ENCODE data around the gene APPL2.
"Not testable (repeated sequence)": the region's sequence is repeated elsewhere in the genome, so short reads cannot be mapped to it uniquely, and the experiment has no call there.

Gene APPL2

DNA sequence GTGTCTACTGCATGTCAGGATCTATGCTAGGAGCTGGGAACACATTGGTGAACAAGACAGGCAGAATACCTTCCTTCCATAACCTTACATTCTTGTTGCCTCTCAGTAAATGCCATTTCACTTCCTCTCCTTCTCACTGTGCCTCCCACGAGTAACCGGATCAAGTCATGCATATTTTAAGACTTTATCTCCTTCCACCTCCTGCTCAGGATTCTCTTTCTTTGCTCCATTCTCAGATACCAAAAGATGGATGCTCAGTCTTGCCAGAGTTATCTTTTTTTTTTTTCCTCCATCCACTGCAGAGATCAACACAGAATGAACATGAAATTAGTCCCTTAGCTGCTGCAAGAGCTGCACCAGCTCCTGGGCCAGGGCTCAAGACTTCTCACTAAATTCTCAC, 20.0 kb upstream of the APPL2 start:
- no peak overlapping the region for H3K4me3 ChIP-seq (ENCODE audit: low read depth in 1 of 2, low read length in 1 of 2)
- no peak overlapping the region for H3K27ac ChIP-seq
- H3K36me3 ChIP-seq, result no peaks in the 10 kb centered on the region
- H3K27me3 ChIP-seq, result no peaks in the 10 kb centered on the region
- TF ChIP-seq, protein P1, sequence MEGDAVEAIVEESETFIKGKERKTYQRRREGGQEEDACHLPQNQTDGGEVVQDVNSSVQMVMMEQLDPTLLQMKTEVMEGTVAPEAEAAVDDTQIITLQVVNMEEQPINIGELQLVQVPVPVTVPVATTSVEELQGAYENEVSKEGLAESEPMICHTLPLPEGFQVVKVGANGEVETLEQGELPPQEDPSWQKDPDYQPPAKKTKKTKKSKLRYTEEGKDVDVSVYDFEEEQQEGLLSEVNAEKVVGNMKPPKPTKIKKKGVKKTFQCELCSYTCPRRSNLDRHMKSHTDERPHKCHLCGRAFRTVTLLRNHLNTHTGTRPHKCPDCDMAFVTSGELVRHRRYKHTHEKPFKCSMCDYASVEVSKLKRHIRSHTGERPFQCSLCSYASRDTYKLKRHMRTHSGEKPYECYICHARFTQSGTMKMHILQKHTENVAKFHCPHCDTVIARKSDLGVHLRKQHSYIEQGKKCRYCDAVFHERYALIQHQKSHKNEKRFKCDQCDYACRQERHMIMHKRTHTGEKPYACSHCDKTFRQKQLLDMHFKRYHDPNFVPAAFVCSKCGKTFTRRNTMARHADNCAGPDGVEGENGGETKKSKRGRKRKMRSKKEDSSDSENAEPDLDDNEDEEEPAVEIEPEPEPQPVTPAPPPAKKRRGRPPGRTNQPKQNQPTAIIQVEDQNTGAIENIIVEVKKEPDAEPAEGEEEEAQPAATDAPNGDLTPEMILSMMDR (IDR thresholded peaks at IDR 0.05), result no peak
- no peaks in the 10 kb centered on the region for H3K9me3 ChIP-seq
- no peaks in the 10 kb centered on the region for H3K4me1 ChIP-seq (ENCODE audit: control insufficient read depth in 1 of 2, insufficient read depth in 1 of 2, low read depth in 1 of 2, low read length in 1 of 2)

DNA sequence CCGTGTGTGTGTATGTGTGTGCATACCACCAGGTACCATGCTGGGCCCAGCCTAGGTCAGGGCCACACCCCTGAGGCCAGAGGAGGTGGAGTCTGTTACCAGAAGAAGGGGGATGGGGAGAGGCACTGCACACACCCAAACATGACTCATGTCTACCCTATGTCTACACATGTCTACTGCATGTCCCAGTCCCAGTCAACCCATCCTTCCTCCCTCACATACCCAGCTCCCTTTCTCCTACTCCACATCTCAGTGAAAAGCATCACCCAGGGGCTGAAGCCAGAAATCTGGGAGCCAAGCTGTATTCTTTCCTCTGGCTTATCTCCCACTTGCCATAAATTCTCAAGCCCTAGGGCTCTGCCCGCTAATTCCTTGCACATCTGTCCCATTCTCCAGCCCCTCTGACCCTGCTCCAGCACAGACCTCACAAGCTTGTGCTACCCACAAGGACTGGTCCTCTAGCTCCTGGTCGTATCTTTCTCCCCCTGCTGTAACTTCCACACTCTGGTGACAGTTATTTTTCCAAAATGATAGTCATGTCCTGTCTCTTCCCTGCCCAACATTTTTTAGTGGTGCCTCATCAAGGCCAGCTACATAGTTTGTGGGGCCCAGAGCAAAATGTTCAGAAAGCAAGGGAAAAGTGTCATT, 18.0 kb upstream of the APPL2 start:
- H3K36me3 ChIP-seq, result no peaks in the 10 kb centered on the region
- TF ChIP-seq, protein P1 (IDR thresholded peaks at IDR 0.05), result no peak
- H3K27ac ChIP-seq, result no peak overlapping the region
- H3K27me3 ChIP-seq, result no peaks in the 10 kb centered on the region
- H3K9me3 ChIP-seq, result no peaks in the 10 kb centered on the region
- no peak overlapping the region for H3K4me3 ChIP-seq (ENCODE audit: low read depth in 1 of 2, low read length in 1 of 2)
- no peaks in the 10 kb centered on the region for H3K4me1 ChIP-seq (ENCODE audit: control insufficient read depth in 1 of 2, insufficient read depth in 1 of 2, low read depth in 1 of 2, low read length in 1 of 2)

DNA sequence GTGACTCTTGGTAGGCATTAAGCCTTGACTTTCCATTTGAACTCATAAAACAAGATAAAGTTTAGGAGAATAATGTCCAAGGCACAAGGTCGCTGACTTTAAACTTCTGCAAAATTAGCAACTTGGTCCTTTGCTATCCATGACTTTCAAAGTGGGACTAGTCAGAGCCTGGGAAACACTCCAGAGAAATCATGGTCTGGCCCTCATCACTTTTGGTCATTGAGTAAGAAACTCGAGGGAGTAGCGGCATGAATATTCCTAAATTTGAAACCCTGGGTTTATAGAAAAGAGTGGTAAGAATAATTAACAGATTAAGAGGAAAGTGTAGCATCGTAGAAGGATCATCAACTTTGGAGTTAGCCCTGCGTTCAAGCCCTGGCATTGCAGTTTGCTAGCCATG, 16.9 kb upstream of the APPL2 start:
- Histone ChIP-seq H3K4me1 (ENCODE audit: control insufficient read depth in 1 of 2, insufficient read depth in 1 of 2, low read depth in 1 of 2, low read length in 1 of 2) (no peaks in the 10 kb centered on the region), H3K36me3 (no peaks in the 10 kb centered on the region), H3K9me3 (no peaks in the 10 kb centered on the region), H3K4me3 (ENCODE audit: low read depth in 1 of 2, low read length in 1 of 2) (no peak overlapping the region), H3K27ac (no peak overlapping the region), H3K27me3 (no peaks in the 10 kb centered on the region)
- TF ChIP-seq, protein P1 (IDR thresholded peaks at IDR 0.05), result no peak

DNA sequence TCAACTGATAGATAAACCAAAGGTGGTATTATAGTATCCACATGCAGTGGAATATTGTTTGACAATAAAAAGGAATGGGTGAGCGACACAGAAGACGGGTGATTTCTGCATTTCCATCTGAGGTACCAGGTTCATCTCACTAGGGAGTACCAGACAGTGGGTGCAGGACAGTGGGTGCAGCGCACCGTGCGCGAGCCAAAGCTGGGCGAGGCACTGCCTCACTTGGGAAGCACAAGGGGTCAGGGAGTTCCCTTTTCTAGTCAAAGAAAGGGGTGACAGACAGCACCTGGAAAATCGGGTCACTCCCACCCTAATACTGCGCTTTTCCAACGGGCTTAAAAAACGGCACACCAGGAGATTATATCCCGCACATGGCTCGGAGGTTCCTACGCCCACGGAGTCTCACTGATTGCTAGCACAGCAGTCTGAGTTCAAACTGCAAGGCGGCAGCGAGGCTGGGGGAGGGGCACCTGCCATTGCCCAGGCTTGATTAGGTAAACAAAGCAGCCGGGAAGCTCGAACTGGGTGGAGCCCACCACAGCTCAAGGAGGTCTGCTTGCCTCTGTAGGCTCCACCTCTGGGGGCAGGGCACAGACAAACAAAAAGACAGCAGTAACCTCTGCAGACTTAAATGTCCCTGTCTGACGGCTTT, 9.9 kb upstream of the APPL2 start:
- H3K4me3 ChIP-seq (ENCODE audit: low read depth in 1 of 2, low read length in 1 of 2); H3K9me3 ChIP-seq; H3K36me3 ChIP-seq; H3K4me1 ChIP-seq (ENCODE audit: control insufficient read depth in 1 of 2, insufficient read depth in 1 of 2, low read depth in 1 of 2, low read length in 1 of 2); H3K27ac ChIP-seq; H3K27me3 ChIP-seq: not testable (repeated sequence)

DNA sequence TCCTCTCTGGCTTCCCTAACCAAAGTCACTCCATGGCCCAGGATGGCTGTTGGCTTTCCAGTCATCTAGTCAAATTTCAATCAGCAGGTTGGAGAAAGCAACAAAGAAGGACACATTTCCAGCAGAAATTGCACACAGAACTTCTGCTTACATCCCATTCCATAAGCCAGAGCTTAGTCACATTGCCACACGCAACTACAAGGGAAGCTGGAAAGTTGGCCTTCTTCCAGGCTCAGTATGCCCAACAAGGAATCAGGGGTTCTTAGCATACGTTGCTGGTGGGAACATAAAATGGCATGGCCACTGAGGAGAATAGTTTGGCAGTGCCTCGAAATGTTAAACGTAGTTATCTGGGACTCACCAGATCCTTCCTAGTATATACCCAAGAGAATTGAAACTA, 9.3 kb upstream of the APPL2 start:
- Histone ChIP-seq H3K9me3 (no peaks in the 10 kb centered on the region), H3K4me3 (ENCODE audit: low read depth in 1 of 2, low read length in 1 of 2) (no peak overlapping the region), H3K36me3 (no peaks in the 10 kb centered on the region), H3K4me1 (ENCODE audit: control insufficient read depth in 1 of 2, insufficient read depth in 1 of 2, low read depth in 1 of 2, low read length in 1 of 2) (peaks cover 0 to 3% of the 10 kb centered on the region in 2 experiments), H3K27me3 (no peaks in the 10 kb centered on the region), H3K27ac (no peak overlapping the region)
- TF ChIP-seq, protein P1 (IDR thresholded peaks at IDR 0.05), result no peak

DNA sequence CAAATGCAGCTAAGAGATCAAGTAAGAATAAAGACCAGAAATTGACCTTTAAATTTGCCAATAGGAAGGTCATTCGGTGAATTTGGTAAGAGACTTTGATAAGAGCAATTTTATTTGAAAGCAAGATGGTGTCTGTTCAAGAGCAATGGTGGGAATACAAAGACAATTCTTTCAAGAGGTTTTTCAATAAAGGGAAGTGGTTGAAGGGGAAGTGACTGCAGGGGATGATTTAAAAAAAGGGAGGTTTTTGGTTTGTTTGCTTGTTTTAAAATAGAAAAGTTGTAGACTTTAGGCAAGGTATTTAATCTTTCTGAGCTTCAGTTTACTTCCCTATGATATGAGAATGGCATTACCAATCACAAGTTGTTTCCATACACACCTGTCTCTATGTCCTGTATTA, 4.3 kb upstream of the APPL2 start:
- Histone ChIP-seq H3K27me3 (no peaks in the 10 kb centered on the region), H3K36me3 (no peaks in the 10 kb centered on the region)
- TF ChIP-seq, protein P1 (IDR thresholded peaks at IDR 0.05), result no peak

More for the DNA sequence above, 4.3 kb upstream of the APPL2 start:
- Histone ChIP-seq H3K9me3 (no peaks in the 10 kb centered on the region), H3K4me1 (ENCODE audit: control insufficient read depth in 1 of 2, insufficient read depth in 1 of 2, low read depth in 1 of 2, low read length in 1 of 2) (peaks cover 7 to 15% of the 10 kb centered on the region in 2 experiments), H3K27ac (peak overlapping the region; percentile 24), H3K4me3 (ENCODE audit: low read depth in 1 of 2, low read length in 1 of 2) (no peak overlapping the region)
